Vagina (tissue), 2 donors: ENCODE data around the gene SKIDA1. TPM values are rescaled to one million over a fixed set of nuclear protein-coding genes. Genes with fewer than 3 reads are reported as not detected.

Source experiments
- DNase-seq, 2 donors: peaks; one replicate each; pipeline ENCODE4 v3.0.0-alpha.2; 2017; ENCODE audit errors: extremely low spot score in 2 of 2
- H3K27ac ChIP-seq: fragments of 200-600 bp; sonication (generic); one replicate; pipeline ENCODE4 v1.5.1; 2019
- H3K27me3 ChIP-seq: fragments of 200-600 bp; sonication (generic); one replicate; pipeline ENCODE4 v1.5.1; 2019
- H3K36me3 ChIP-seq, 2 donors: fragments of 200-600 bp; sonication (generic); one replicate each; pipeline ENCODE4 v1.5.1; 2017 to 2019
- H3K4me1 ChIP-seq: fragments of 200-600 bp; sonication (generic); one replicate; pipeline ENCODE4 v1.5.1; 2019
- H3K4me3 ChIP-seq, 2 donors: fragments of 200-600 bp; sonication (generic); 1 replicate in 1 of 2; 2 replicates in 1 of 2; pipeline ENCODE4 v1.5.1; 2016 to 2019
- H3K9me3 ChIP-seq: fragments of 200-600 bp; sonication (generic); one replicate; pipeline ENCODE4 v1.5.1; 2019
- POLR2A ChIP-seq, 2 donors: fragments of 450-650 bp; IDR thresholded peaks; one replicate each; pipeline ENCODE4 v1.6.1; 2017; ENCODE audit warnings: antibody characterized with exemption in 2 of 2, mild to moderate bottlenecking in 2 of 2, moderate library complexity in 2 of 2
- POLR2AphosphoS5 ChIP-seq, 2 donors: sonication (generic); formaldehyde crosslinking; IDR thresholded peaks; one replicate each; pipeline ENCODE4 v1.9.0; 2017; ENCODE audit warnings: antibody characterized with exemption in 2 of 2, mild to moderate bottlenecking in 2 of 2, low read depth in 1 of 2; ENCODE audit not compliant: insufficient read depth in 1 of 2
- intact Hi-C: fragments of 100-400 bp; cut with DNase I; formaldehyde crosslinking; loops from one replicate; pipeline ENCODE4 v1.15.1; 2023
- total RNA-seq: library from RNA; depleted of rRNA; stranded (reverse); fragments of >200 nt; gene quantifications from one replicate; pipeline ENCODE4 v1.2.3, GENCODE V29; 2016
- TF ChIP-seq, protein P1 (sequence below), 3 experiments: fragments of 450-650 bp in 2 of 3; fragments of 200-600 bp in 1 of 3; sonication (generic) in 1 of 3; IDR thresholded peaks; one replicate each; pipeline ENCODE4 v1.5.1; 2017 to 2019; ENCODE audit warnings: antibody characterized with exemption in 3 of 3, mild to moderate bottlenecking in 2 of 3, moderate library complexity in 2 of 3

The SKIDA1 gene
- total RNA-seq, 1 donor from 2014 or later, result 2.7 TPM

DNA sequence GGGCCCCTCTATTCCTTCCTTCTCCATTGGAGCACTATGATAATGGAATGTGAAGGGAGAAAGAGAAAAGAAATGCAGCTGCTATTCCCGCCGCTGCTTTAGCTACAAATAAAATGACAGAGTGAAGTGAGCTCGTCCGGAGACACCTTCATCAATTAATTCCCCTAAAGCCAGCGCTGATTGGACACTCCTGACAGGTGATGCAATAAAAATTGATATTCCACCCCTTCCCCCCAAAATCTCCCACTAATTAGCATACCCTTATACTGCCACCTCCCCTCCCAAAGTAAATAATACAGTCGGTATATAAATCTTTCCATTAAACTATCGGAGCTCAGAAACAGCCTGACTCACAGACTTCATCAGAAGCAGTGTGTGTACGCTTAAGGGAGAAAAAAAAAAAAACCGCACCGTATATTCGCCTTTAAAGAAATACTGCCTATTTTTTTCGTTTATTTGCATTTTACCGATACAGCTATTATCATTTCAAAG, 7.3 kb downstream of the SKIDA1 start:
- intact Hi-C loops, result loop anchor here (1.0 to 5.0 kb wide), 3 partner anchors 11 to 809 kb away; no protein-coding TSS in a partner anchor
- Histone ChIP-seq H3K36me3 (no peaks in the 10 kb centered on the region), H3K4me1 (peaks cover 43% of the 10 kb centered on the region), H3K9me3 (no peaks in the 10 kb centered on the region), H3K27ac (peak overlapping the region; percentile 91), H3K27me3 (no peaks in the 10 kb centered on the region), H3K4me3 (peak overlapping the region; percentile 57 to 76)
- peak in 1 of 2 donors; percentile 83 for DNase-seq
- no peak for TF ChIP-seq POLR2AphosphoS5 (IDR thresholded peaks at IDR 0.05; ENCODE audit: insufficient read depth in 1 of 2, low read depth in 1 of 2)
- TF ChIP-seq POLR2A (IDR thresholded peaks at IDR 0.05), result no peak
- TF ChIP-seq, protein P1, sequence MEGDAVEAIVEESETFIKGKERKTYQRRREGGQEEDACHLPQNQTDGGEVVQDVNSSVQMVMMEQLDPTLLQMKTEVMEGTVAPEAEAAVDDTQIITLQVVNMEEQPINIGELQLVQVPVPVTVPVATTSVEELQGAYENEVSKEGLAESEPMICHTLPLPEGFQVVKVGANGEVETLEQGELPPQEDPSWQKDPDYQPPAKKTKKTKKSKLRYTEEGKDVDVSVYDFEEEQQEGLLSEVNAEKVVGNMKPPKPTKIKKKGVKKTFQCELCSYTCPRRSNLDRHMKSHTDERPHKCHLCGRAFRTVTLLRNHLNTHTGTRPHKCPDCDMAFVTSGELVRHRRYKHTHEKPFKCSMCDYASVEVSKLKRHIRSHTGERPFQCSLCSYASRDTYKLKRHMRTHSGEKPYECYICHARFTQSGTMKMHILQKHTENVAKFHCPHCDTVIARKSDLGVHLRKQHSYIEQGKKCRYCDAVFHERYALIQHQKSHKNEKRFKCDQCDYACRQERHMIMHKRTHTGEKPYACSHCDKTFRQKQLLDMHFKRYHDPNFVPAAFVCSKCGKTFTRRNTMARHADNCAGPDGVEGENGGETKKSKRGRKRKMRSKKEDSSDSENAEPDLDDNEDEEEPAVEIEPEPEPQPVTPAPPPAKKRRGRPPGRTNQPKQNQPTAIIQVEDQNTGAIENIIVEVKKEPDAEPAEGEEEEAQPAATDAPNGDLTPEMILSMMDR (IDR thresholded peaks at IDR 0.05), result no peak

DNA sequence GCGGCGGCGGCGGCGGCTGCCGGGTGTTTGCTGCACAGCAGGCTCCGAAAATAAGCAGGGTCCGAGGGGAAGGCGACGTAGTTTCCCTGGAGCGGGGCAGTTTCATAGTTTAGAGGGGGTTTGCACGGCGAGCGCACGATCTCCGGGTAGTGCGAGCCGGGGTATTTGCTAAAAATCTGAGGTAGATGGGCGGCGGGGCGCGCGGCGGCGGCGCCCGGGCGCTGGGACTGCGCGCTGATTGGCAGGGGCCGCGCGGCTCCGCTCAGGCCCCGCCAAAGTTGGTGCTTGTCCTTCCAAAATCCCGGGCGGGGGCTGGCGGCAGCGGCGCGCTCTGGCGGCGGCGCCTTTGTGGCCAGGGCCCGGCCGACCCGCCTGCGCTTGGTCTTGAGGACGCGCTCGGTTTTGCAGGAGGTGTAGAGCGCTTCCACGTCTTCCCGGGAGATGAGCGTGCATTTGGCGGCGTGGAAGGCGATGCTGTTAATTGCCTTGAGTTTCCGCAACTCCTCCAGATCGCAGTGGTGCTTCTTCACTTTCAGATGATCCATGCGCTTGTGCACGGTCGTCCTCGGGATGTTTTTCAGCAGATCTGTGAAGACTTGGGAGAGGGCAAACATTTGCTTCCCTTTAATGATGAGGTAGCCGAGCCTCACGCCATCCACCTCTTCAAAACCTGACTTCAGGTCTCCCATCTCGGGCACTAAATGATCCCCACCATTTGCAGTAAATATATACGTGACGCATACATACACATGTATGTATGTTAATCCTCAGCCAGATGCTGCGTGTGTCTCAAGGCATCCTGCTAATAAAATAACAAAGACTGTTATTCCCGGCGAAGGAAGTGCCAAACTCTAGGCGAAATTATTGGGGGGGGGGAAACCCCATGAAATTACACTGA, 8.1 kb downstream of the SKIDA1 start:
- DNase-seq, result peak in 1 of 2 donors; percentile 87
- Histone ChIP-seq H3K4me3 (peak overlapping the region; percentile 57 to 76), H3K9me3 (no peaks in the 10 kb centered on the region), H3K27ac (peak overlapping the region; percentile 91), H3K36me3 (no peaks in the 10 kb centered on the region), H3K27me3 (no peaks in the 10 kb centered on the region), H3K4me1 (peaks cover 42% of the 10 kb centered on the region)
- intact Hi-C loops, result loop anchor here (1.0 to 5.0 kb wide), 3 partner anchors 12 to 810 kb away; no protein-coding TSS in a partner anchor
- TF ChIP-seq, protein P1 (IDR thresholded peaks at IDR 0.05), result no peak
- TF ChIP-seq POLR2AphosphoS5 (IDR thresholded peaks at IDR 0.05; ENCODE audit: insufficient read depth in 1 of 2, low read depth in 1 of 2) (peak in 1 of 2 donors; percentile 12), POLR2A (IDR thresholded peaks at IDR 0.05) (no peak)

DNA sequence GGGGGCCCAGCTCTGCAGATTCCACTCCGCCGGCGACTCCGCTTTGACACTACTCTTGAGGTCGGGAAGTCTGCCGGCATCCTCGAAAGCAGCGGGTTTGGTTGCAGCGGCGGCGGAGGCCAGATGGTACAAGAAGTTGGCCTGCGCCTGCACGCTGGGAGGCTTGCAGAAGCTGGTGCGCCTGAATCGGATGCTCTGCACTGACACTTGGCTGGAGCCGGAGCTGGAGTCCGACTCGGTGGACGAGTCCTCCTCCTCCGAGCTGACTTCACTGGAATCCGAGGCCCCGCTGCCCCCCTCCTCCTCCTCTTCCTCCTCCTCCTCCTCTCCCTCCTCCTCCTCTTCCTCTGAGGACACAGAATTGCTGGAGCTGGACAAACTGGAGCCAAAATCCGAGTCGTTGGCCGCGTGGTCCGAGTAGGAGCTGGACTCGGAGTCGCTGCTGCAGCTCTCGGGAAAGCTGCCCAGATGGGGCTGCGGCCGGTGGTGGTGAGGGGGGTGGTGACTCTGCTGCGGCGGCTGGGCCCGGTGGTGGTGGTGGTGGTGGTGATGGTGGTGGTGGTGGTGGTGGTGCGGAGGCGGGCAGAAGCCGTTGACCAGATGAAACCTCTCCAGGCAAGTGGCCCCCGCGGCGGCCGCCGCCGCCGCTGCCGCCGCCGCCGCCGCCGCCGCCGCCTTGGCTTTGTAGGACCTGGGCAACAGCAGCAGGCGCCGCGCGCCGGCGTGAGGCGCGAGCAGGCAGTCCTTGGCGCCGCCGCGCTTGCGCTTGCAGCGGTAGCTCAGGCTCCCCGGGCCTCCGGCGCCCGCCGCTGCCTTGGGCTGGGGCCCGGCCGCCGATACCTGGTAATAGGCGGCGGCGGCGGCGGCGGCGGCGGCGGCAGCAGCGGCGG, 9.0 kb downstream of the SKIDA1 start:
- peak in 1 of 2 donors; percentile 89 for DNase-seq
- Histone ChIP-seq H3K4me1 (peaks cover 38% of the 10 kb centered on the region), H3K36me3 (no peaks in the 10 kb centered on the region), H3K27me3 (no peaks in the 10 kb centered on the region), H3K27ac (peak overlapping the region; percentile 91), H3K4me3 (peak overlapping the region; percentile 57 to 76), H3K9me3 (no peaks in the 10 kb centered on the region)
- intact Hi-C loops, result loop anchor here (5.0 kb wide), 2 partner anchors 211 to 811 kb away; no protein-coding TSS in a partner anchor
- TF ChIP-seq POLR2AphosphoS5 (IDR thresholded peaks at IDR 0.05; ENCODE audit: insufficient read depth in 1 of 2, low read depth in 1 of 2) (peak in 1 of 2 donors; percentile 41), POLR2A (IDR thresholded peaks at IDR 0.05) (no peak)

DNA sequence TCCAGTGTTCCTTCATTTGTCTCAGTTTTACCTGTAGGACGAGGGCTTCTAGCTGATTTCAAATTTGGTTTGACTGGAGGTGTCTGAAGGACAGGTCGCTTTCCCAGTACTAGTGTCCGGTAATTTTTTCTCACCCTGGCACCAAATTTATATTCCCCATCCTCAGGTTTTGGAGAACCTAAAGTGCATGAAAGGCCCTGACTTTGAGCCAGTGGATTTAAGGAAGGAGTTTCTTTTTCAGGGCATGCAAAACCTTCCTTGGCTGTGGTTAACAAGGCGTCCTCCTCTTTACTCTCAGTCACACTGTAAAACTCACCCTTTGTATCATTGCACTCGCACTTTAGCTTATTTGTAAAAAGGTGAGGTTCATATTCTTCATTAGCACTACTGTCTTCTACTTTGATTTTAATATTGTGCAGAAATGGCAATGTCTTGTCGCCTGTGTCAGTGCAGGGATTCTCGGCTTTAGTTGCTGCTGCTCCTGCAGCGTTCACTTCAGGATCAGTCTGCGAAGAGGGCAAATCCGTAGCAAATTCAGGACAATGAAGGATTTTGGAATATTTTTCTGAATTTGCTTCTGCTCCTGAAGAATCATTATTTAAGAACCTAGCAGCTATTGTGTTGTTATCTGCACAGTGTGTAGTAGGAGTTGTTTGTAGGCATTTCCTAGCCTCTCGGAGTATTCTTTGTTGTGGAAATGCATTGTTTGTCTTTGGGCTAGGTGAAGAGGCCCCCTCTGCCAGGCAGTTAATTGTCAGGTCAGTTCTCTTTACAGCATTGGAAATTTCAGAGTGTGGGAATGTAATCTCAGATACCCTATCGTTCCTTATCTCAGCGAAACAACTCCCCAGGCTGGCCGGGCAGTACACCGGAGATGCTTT, 9.9 kb downstream of the SKIDA1 start:
- H3K4me3 ChIP-seq, result peak overlapping the region; percentile 57 to 76
- TF ChIP-seq, protein P1 (IDR thresholded peaks at IDR 0.05), result no peak
- TF ChIP-seq POLR2A (IDR thresholded peaks at IDR 0.05), result no peak
- DNase-seq, result no peak
- intact Hi-C loops, result loop anchor here (5.0 kb wide), 2 partner anchors 212 to 812 kb away; no protein-coding TSS in a partner anchor
- peaks cover 31% of the 10 kb centered on the region for H3K4me1 ChIP-seq
- no peaks in the 10 kb centered on the region for H3K36me3 ChIP-seq
- no peaks in the 10 kb centered on the region for H3K27me3 ChIP-seq
- H3K9me3 ChIP-seq, result no peaks in the 10 kb centered on the region
- H3K27ac ChIP-seq, result peak overlapping the region; percentile 91
